Loucy (cell line): Measurements from ENCODE around the gene KCNJ1.

Experiments
- EZH2phosphoT487 ChIP-seq: fragments of 200-600 bp; IDR thresholded peaks from 2 replicates; pipeline ENCODE4 v1.6.1; 2018; ENCODE audit warnings: antibody characterized with exemption, mild to moderate bottlenecking, moderate library complexity, borderline replicate concordance
- TF ChIP-seq, protein P1 (sequence below): fragments of 200-600 bp; sonication (generic); conservative IDR thresholded peaks from 2 replicates; pipeline ENCODE4 v1.5.1; 2014; ENCODE audit warnings: mild to moderate bottlenecking, antibody characterized with exemption, low read length

DNA sequence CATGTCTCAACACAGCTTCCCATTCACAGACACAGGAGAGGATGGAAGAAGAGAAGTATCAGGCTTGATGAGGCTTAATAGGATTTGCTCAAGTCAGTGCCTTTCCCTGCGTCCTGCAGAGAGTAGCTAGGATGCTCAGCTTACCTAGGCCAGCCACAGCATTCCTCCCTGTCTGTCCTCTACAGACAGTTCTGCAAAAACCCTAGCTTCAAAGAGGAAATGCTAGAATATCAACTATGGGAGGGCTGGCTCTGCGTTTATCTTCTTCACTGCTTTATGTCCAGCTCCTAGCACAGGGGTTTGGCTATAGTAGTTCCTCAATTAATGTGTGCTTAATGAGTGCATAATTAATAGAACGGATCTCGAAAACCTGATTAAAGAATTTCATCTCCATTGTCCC is 40.5 kb upstream of the KCNJ1 start:
- TF ChIP-seq, protein P1, sequence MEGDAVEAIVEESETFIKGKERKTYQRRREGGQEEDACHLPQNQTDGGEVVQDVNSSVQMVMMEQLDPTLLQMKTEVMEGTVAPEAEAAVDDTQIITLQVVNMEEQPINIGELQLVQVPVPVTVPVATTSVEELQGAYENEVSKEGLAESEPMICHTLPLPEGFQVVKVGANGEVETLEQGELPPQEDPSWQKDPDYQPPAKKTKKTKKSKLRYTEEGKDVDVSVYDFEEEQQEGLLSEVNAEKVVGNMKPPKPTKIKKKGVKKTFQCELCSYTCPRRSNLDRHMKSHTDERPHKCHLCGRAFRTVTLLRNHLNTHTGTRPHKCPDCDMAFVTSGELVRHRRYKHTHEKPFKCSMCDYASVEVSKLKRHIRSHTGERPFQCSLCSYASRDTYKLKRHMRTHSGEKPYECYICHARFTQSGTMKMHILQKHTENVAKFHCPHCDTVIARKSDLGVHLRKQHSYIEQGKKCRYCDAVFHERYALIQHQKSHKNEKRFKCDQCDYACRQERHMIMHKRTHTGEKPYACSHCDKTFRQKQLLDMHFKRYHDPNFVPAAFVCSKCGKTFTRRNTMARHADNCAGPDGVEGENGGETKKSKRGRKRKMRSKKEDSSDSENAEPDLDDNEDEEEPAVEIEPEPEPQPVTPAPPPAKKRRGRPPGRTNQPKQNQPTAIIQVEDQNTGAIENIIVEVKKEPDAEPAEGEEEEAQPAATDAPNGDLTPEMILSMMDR, result no peak
- TF ChIP-seq EZH2phosphoT487, result no peak
